HCEC 1CT (cell line): ENCODE results near the gene RIOX2.

Experiments used
- DNase-seq: peaks from one replicate; pipeline ENCODE4 v3.0.0-alpha.2; 2017

The RIOX2 gene

GRCh38 chr3:97901313-97902248 lies 70.7 kb downstream of the RIOX2 start:
- no peak for DNase-seq

- no peak for DNase-seq
These were observed 72.9 kb downstream of the RIOX2 start for GRCh38 chr3:97899331-97899730.

GRCh38 chr3:97896547-97896946 lies 75.7 kb downstream of the RIOX2 start:
- no peak for DNase-seq

- DNase-seq = no peak
These were observed 76.1 kb downstream of the RIOX2 start for GRCh38 chr3:97896129-97896528.

- DNase-seq = no peak
These were observed 77.0 kb downstream of the RIOX2 start for GRCh38 chr3:97895216-97895615.

- DNase-seq = no peak
These were observed 79.4 kb downstream of the RIOX2 start for GRCh38 chr3:97892852-97893251.
